Measurements from ENCODE around the gene EIF3I. TPM values are rescaled to one million over a fixed set of nuclear protein-coding genes. Genes with fewer than 3 reads are reported as not detected.

EIF3I gene
- total and polyA plus RNA-seq, 8 donors: 21.1 to 444 (median 152) TPM

DNA sequence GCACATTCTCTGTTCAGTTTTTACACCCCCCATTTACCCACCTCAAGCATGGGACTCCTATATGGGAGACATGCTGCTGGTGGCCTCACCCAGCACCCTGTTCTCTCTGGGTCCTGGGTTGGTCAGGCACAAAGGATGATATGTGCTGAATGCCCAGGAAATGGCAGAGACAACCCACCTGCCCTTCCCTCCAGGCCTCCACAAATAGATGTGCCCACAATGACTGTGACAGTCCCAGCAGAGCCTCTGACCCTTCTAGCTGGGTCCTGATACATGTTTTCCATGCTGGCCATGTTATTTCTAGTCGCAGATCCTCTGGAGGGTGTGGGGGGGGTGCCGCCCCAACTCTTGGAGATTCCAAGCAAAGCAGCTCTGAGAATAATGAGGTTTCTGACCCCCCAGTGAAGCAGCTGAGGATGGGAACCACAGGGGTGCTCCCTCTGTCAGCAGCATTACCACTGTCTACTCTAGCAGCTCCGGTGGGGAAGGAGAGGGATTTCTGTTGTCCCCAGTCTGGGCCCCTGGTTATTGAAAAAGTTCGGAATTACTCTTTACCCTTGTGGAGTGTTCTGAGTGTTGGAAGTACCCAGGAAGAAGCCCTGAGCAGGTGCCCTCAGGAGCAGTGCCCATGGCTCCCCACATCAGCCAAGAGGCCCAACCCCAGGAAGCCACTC, 23.0 kb upstream of the EIF3I start:
- intact Hi-C loops (cut with DNase I; ENCODE audit: low total_unique reads): no loop called here
- Histone ChIP-seq H3K4me1 (peaks cover 26 to 51% (median 36%) of the 10 kb centered on the region in 4 donors), H3K4me3 (no peak overlapping the region), H3K9me3 (no peaks in the 10 kb centered on the region), H3K36me3 (peaks cover 23 to 46% (median 42%) of the 10 kb centered on the region in 4 donors), H3K27ac (peak overlapping the region in 3 of 5 donors; percentile 84 to 89 (median 87)), H3K27me3 (no peaks in the 10 kb centered on the region)
- WGBS, 5 donors: 60 to 80% (median 71%) methylated on average over 4 of the region's 4 CpGs
- TF ChIP-seq, protein P1, sequence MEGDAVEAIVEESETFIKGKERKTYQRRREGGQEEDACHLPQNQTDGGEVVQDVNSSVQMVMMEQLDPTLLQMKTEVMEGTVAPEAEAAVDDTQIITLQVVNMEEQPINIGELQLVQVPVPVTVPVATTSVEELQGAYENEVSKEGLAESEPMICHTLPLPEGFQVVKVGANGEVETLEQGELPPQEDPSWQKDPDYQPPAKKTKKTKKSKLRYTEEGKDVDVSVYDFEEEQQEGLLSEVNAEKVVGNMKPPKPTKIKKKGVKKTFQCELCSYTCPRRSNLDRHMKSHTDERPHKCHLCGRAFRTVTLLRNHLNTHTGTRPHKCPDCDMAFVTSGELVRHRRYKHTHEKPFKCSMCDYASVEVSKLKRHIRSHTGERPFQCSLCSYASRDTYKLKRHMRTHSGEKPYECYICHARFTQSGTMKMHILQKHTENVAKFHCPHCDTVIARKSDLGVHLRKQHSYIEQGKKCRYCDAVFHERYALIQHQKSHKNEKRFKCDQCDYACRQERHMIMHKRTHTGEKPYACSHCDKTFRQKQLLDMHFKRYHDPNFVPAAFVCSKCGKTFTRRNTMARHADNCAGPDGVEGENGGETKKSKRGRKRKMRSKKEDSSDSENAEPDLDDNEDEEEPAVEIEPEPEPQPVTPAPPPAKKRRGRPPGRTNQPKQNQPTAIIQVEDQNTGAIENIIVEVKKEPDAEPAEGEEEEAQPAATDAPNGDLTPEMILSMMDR (IDR thresholded peaks at IDR 0.05): no peak
- TF ChIP-seq POLR2A (IDR thresholded peaks at IDR 0.05) (no peak), POLR2AphosphoS5 (IDR thresholded peaks at IDR 0.05) (no peak), EP300 (IDR thresholded peaks at IDR 0.05) (no peak)
- no peak for DNase-seq

DNA sequence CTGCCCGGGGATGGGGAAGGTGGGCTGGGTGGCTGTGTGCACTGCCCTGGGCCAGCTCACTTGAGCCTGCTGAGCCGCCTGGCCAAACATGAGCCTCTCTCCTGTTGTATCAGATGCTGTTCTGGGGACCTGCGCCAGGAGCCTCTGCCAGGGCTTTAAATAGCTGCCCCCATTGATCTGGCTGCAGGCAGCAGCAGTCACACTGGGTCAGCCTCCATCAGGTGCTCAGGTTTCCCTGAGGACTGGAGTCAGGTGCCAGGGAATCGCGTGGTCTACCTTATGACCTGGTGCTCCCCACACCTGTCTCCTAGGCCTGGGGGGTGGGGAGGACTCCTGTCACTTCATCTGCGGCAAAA, 22.5 kb upstream of the EIF3I start:
- H3K9me3 ChIP-seq: no peaks in the 10 kb centered on the region
- DNase-seq: peak; percentile 57 to 60

DNA sequence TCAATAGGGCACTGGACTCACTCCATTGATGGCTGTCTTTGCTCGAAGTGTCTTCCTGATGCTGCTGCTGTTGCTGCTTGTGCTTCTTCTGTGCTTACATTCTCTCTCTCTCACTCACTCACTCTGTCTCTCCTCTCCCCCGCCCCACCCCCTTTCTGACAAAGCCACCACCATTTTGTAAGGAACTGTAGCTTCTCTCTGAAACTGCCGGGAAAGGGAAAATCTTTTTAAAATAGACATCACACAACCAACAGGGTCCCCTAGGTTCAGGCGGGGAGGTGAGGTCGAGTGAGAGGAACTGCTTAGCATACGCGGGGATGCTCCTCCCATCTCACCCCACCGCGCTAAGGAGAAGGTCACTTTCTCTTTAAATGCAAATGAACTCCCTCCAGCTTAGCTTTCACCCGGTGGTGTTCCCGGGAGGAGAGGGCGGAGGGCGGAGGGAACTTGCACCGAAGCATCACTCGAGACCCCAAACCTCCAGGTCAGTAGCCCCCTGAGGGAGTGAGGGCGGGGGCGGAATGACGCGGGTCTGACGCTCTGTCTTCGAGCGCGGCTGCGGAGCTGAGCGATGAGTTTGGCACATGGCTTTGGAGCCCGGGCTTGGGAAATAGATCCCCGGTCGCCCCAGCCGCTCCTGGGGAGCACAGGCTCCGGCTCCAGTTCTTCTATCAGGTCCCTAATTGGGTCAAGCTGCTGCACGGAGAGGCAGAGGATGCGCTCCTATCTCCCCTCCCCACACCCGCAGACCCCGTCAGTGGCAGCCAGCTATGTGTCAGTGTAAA, 21.8 kb upstream of the EIF3I start, which contains the start of gene CCDC28B:
Gene CCDC28B (plus strand): TSS at position 370 of the 785 bp plus-strand sequence. CDS start 1,341 bp downstream, outside the sequence.
- H3K27ac ChIP-seq: peak within 1 kb of the TSS; percentile 58 to 89 (median 84)
- no peaks in the 10 kb centered on the region for H3K27me3 ChIP-seq
- peak; percentile 45 to 90 for DNase-seq
- intact Hi-C loops (cut with DNase I; ENCODE audit: low total_unique reads): no loop called here
- no peak for TF ChIP-seq POLR2A (IDR thresholded peaks at IDR 0.05)
- TF ChIP-seq POLR2AphosphoS5 (IDR thresholded peaks at IDR 0.05): peak in 1 of 3 donors; percentile 18
- WGBS, 5 donors: 0 to 1% (median 1%) methylated on average over 25 to 34 of the region's 34 CpGs
- H3K4me1 ChIP-seq: peaks cover 30 to 54% (median 43%) of the 10 kb centered on the region in 4 donors
- no peaks in the 10 kb centered on the region for H3K9me3 ChIP-seq
- H3K36me3 ChIP-seq: peaks cover 12 to 34% (median 30%) of the 10 kb centered on the region in 4 donors
- peak within 1 kb of the TSS; percentile 57 to 71 (median 68) for H3K4me3 ChIP-seq

More for the DNA sequence above, 22.5 kb upstream of the EIF3I start:
- Histone ChIP-seq H3K27me3 (no peaks in the 10 kb centered on the region), H3K4me1 (peaks cover 26 to 53% (median 37%) of the 10 kb centered on the region in 4 donors), H3K4me3 (peak overlapping the region in 3 of 4 donors; percentile 67 to 71 (median 70)), H3K36me3 (peaks cover 18 to 41% (median 37%) of the 10 kb centered on the region in 4 donors), H3K27ac (peak overlapping the region; percentile 14 to 89 (median 84))
- WGBS, 5 donors: 29 to 66% (median 35%) methylated on average over 3 to 6 of the region's 6 CpGs
- intact Hi-C loops (cut with DNase I; ENCODE audit: low total_unique reads): no loop called here
- no peak for TF ChIP-seq EP300 (IDR thresholded peaks at IDR 0.05)
- TF ChIP-seq, protein P1 (IDR thresholded peaks at IDR 0.05): no peak
- TF ChIP-seq POLR2A (IDR thresholded peaks at IDR 0.05): no peak
- TF ChIP-seq POLR2AphosphoS5 (IDR thresholded peaks at IDR 0.05): no peak

DNA sequence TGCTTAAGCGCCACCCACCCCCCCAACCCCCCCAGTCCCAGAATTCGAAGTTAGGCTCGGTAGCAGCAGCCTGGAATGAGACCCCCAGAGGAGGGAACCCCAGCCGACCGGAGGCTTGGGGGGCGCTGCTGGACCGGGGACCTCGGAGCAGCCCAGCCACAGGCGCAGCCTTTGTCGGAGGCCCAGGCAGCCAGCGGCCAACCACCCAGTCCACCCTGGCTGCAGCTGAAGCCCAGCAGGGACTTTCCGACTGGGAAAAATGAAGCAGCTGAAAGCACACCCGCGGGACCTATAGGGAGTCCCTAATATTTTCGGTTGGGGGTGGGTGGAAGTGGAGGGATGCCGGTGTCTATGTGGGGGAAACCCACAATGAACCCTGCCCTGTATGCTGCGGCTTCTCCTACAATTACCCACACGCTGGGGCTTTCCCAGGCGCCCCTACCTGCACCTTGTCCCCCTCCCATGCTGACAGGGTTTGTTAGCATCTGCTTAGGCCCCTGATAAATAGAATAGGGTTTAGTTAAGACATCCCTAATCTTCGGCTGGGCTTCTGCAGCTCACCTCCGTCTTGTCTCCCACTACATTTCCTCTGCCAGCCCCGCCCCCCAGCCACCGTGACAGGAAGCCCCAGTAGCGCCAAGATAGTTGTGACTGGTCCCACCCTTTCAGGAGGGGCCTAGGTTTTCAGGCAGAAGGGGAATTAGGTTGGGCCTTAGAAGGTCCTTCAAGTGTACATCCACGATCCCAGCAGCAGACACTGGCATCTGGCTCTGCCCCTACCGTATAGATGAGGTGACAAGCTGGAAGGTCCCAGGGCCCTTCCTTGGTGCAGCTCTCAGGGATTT, 21.0 kb upstream of the EIF3I start:
- TF ChIP-seq POLR2AphosphoS5 (IDR thresholded peaks at IDR 0.05): no peak
- TF ChIP-seq, protein P1 (IDR thresholded peaks at IDR 0.05): no peak
- no peak for TF ChIP-seq POLR2A (IDR thresholded peaks at IDR 0.05)
- TF ChIP-seq EP300 (IDR thresholded peaks at IDR 0.05): no peak
- intact Hi-C loops (cut with DNase I; ENCODE audit: low total_unique reads): no loop called here
- peak overlapping the region; percentile 58 to 89 (median 84) for H3K27ac ChIP-seq
- DNase-seq: peak; percentile 63 to 89
- no peaks in the 10 kb centered on the region for H3K27me3 ChIP-seq
- peaks cover 5 to 25% (median 22%) of the 10 kb centered on the region in 4 donors for H3K36me3 ChIP-seq
- peaks cover 36 to 51% (median 47%) of the 10 kb centered on the region in 4 donors for H3K4me1 ChIP-seq
- H3K4me3 ChIP-seq: peak overlapping the region; percentile 57 to 71 (median 68)
- 3 to 6% (median 4%) methylated on average over 19 to 26 of the region's 26 CpGs for WGBS, 5 donors
- H3K9me3 ChIP-seq: no peaks in the 10 kb centered on the region
